H9 (cell line): ENCODE measurements around the gene CHEK1. TPM values are rescaled to one million over a fixed set of nuclear protein-coding genes. Genes with fewer than 3 reads are reported as not detected.

ENCODE experiments used
- DNase-seq: peaks from one replicate; pipeline ENCODE4 v3.0.0-alpha.2; 2017
- H2AFZ ChIP-seq: one replicate; pipeline ENCODE4 v1.6.1; 2013; ENCODE audit warnings: mild to moderate bottlenecking, low read length, control low read depth, moderate library complexity
- H2AK5ac ChIP-seq: 2 replicates; pipeline ENCODE4 v1.6.1; 2013; ENCODE audit warnings: low read length, control low read depth, mixed read lengths; ENCODE audit not compliant: insufficient read length
- H2BK120ac ChIP-seq: one replicate; pipeline ENCODE4 v1.6.1; 2013; ENCODE audit warnings: low read depth, mild to moderate bottlenecking, low read length, control low read depth, inconsistent platforms; ENCODE audit not compliant: poor library complexity, severe bottlenecking
- H2BK12ac ChIP-seq: 2 replicates; pipeline ENCODE4 v1.6.1; 2013; ENCODE audit warnings: low read length, control low read depth, mixed read lengths, low read depth; ENCODE audit not compliant: insufficient read length
- H2BK15ac ChIP-seq: 2 replicates; pipeline ENCODE4 v1.6.1; 2013; ENCODE audit warnings: low read depth, low read length, control low read depth
- H2BK20ac ChIP-seq: one replicate; pipeline ENCODE4 v1.6.1; 2013; ENCODE audit warnings: low read depth, mild to moderate bottlenecking, low read length, control low read depth, inconsistent platforms; ENCODE audit not compliant: poor library complexity, severe bottlenecking
- H2BK5ac ChIP-seq: 2 replicates; pipeline ENCODE4 v1.6.1; 2013; ENCODE audit warnings: low read length, control low read depth, mixed read lengths; ENCODE audit not compliant: insufficient read length
- H3K14ac ChIP-seq: 2 replicates; pipeline ENCODE4 v1.6.1; 2013; ENCODE audit warnings: low read length, control low read depth; ENCODE audit not compliant: insufficient read depth
- H3K18ac ChIP-seq: 2 replicates; pipeline ENCODE4 v1.6.1; 2013; ENCODE audit warnings: low read depth, mild to moderate bottlenecking, mixed read lengths, low read length, control low read depth; ENCODE audit not compliant: insufficient read length
- H3K23ac ChIP-seq: 2 replicates; pipeline ENCODE4 v1.6.1; 2013; ENCODE audit warnings: low read length, control low read depth, mixed read lengths, low read depth; ENCODE audit not compliant: insufficient read length
- H3K23me2 ChIP-seq: 2 replicates; pipeline ENCODE4 v1.6.1; 2013; ENCODE audit warnings: low read depth, mild to moderate bottlenecking, mixed read lengths, low read length, control low read depth; ENCODE audit not compliant: insufficient read length, poor library complexity, severe bottlenecking
- H3K27ac ChIP-seq: 2 replicates; pipeline ENCODE4 v1.5.1; 2013; ENCODE audit warnings: low read length, control low read depth, mixed read lengths, low read depth; ENCODE audit not compliant: insufficient read length
- H3K27me3 ChIP-seq: 2 replicates; pipeline ENCODE4 v1.6.1; 2013; ENCODE audit warnings: low read length, control low read depth, inconsistent platforms; ENCODE audit not compliant: insufficient read depth
- H3K4ac ChIP-seq: 2 replicates; pipeline ENCODE4 v1.6.1; 2013; ENCODE audit warnings: low read depth, mild to moderate bottlenecking, control low read depth, inconsistent platforms, low read length, moderate library complexity
- H3K4me1 ChIP-seq: 2 replicates; pipeline ENCODE4 v1.6.1; 2013; ENCODE audit warnings: low read length, control low read depth, inconsistent platforms; ENCODE audit not compliant: insufficient read depth
- H3K4me2 ChIP-seq: 2 replicates; pipeline ENCODE4 v1.6.1; 2013; ENCODE audit warnings: low read length, control low read depth, mixed read lengths; ENCODE audit not compliant: insufficient read length, insufficient read depth
- H3K56ac ChIP-seq: 2 replicates; pipeline ENCODE4 v1.6.1; 2013; ENCODE audit warnings: low read depth, mild to moderate bottlenecking, mixed read lengths, low read length, control low read depth; ENCODE audit not compliant: insufficient read length
- H3K79me1 ChIP-seq: 2 replicates; pipeline ENCODE4 v1.6.1; 2013; ENCODE audit warnings: low read depth, mild to moderate bottlenecking, moderate library complexity, low read length, control low read depth, inconsistent platforms; ENCODE audit not compliant: insufficient read depth, poor library complexity, severe bottlenecking
- H3K79me2 ChIP-seq: 2 replicates; pipeline ENCODE4 v1.6.1; 2013; ENCODE audit warnings: low read length, control low read depth, inconsistent platforms; ENCODE audit not compliant: insufficient read depth
- H3K9ac ChIP-seq: 2 replicates; pipeline ENCODE4 v1.6.1; 2013; ENCODE audit warnings: low read length, control low read depth, mixed read lengths; ENCODE audit not compliant: insufficient read length; ENCODE audit errors: extremely low read depth
- H3K9me3 ChIP-seq: one replicate; pipeline ENCODE4 v1.6.1; 2013; ENCODE audit warnings: low read depth, low read length, inconsistent platforms; ENCODE audit not compliant: control insufficient read depth
- H3T11ph ChIP-seq: one replicate; pipeline ENCODE4 v1.6.1; 2013; ENCODE audit warnings: mild to moderate bottlenecking, low read length, control low read depth, inconsistent platforms
- H4K20me1 ChIP-seq: one replicate; pipeline ENCODE4 v1.6.1; 2013; ENCODE audit not compliant: control insufficient read depth, insufficient read length, insufficient read depth
- H4K5ac ChIP-seq: 2 replicates; pipeline ENCODE4 v1.6.1; 2013; ENCODE audit warnings: low read depth, mild to moderate bottlenecking, mixed read lengths, low read length, control low read depth; ENCODE audit not compliant: insufficient read length
- H4K8ac ChIP-seq: replicated peaks from 2 replicates; pipeline ENCODE4 v1.6.1; 2013; ENCODE audit warnings: low read length, control low read depth, mixed read lengths, low read depth; ENCODE audit not compliant: insufficient read length
- H4K91ac ChIP-seq: 2 replicates; pipeline ENCODE4 v1.6.1; 2013; ENCODE audit warnings: low read depth, mild to moderate bottlenecking, moderate library complexity, mixed read lengths, low read length, control low read depth; ENCODE audit not compliant: insufficient read length
- H3K27ac Mint-ChIP-seq, 3 experiments: 2 replicates in 2 of 3; 3 replicates in 1 of 3; pipeline ENCODE4 v1.8.0; 2020 to 2021; ENCODE audit warnings: mixed read lengths in 3 of 3, mild to moderate bottlenecking in 1 of 3, moderate library complexity in 1 of 3
- H3K27me3 Mint-ChIP-seq: 2 replicates; pipeline ENCODE4 v1.8.0; 2021; ENCODE audit warnings: low read depth, mild to moderate bottlenecking, moderate library complexity, mixed read lengths
- H3K36me3 Mint-ChIP-seq, 3 experiments: 2 replicates in 2 of 3; 3 replicates in 1 of 3; pipeline ENCODE4 v1.8.0; 2020 to 2021; ENCODE audit warnings: low read depth in 3 of 3, mixed read lengths in 3 of 3; ENCODE audit not compliant: insufficient read depth in 1 of 3
- H3K4me1 Mint-ChIP-seq, 2 experiments: 2 replicates each; pipeline ENCODE4 v1.8.0; 2020; ENCODE audit warnings: mixed read lengths in 2 of 2
- H3K4me3 Mint-ChIP-seq, 2 experiments: 2 replicates in 1 of 2; 3 replicates in 1 of 2; pipeline ENCODE4 v1.8.0; 2020 to 2021; ENCODE audit warnings: mild to moderate bottlenecking in 2 of 2, mixed read lengths in 2 of 2, moderate library complexity in 1 of 2
- H3K9me3 Mint-ChIP-seq, 2 experiments: 2 replicates in 1 of 2; 3 replicates in 1 of 2; pipeline ENCODE4 v1.8.0; 2020; ENCODE audit warnings: mild to moderate bottlenecking in 2 of 2, mixed read lengths in 2 of 2, moderate library complexity in 1 of 2
- CTCF ChIP-seq: fragments of 200-600 bp; sonication (generic); conservative IDR thresholded peaks from 3 replicates; pipeline ENCODE4 v1.8.0; 2021; ENCODE audit warnings: antibody characterized with exemption, mild to moderate bottlenecking
- WGBS: extraction: QIAGEN DNeasy Blood & Tissue Kit; methylation state at CpG from one replicate; pipeline ENCODE4 v1.1.7; 2013; ENCODE audit warnings: missing lambda C conversion rate, low lambda C conversion rate, mixed read lengths; ENCODE audit not compliant: insufficient read length; ENCODE audit errors: extremely low coverage; 5-methylcytosine and 5-hydroxymethylcytosine counted together
- total RNA-seq: library from RNA; stranded (reverse); gene quantifications from 2 replicates; pipeline ENCODE4 v1.2.1, GENCODE V29; 2021

The CHEK1 gene
- total RNA-seq, 1 experiment from 2014 or later, result 126 TPM

GRCh38 chr11:125592305-125593113 is 32.5 kb upstream of the CHEK1 start, which contains the start of gene STT3A:
TSS of gene STT3A (plus strand) at chr11:125592852. CDS start at chr11:125595916, 3,064 bp downstream.
- no peak within 1 kb of the TSS for H3K4ac ChIP-seq
- H3K9me3 Mint-ChIP-seq, result no peaks in the 10 kb centered on the region; a peak in 1 of 5 replicates

More at GRCh38 chr11:125592305-125593113, 32.5 kb upstream of the CHEK1 start, which contains the start of gene STT3A:
- H4K5ac ChIP-seq, result peak within 1 kb of the TSS; percentile 69
- no peaks in the 10 kb centered on the region for H3K9me3 ChIP-seq
- H3K79me1 ChIP-seq, result no peaks in the 10 kb centered on the region
- no peak within 1 kb of the TSS for H2BK5ac ChIP-seq
- no peak within 1 kb of the TSS for H2BK120ac ChIP-seq
- H3K23me2 ChIP-seq, result peaks cover 4% of the 10 kb centered on the region
- H4K91ac ChIP-seq, result no peak within 1 kb of the TSS
- no peak within 1 kb of the TSS for H2AK5ac ChIP-seq
- no peaks in the 10 kb centered on the region for H3K4me1 ChIP-seq
- peak within 1 kb of the TSS; percentile 99 to 100 for H3K4me3 Mint-ChIP-seq
- H4K8ac ChIP-seq, result no peak within 1 kb of the TSS
- peaks cover 6 to 21% (median 16%) of the 10 kb centered on the region in 3 experiments for H3K36me3 Mint-ChIP-seq
- H2AFZ ChIP-seq, result no peak within 1 kb of the TSS
- peak within 1 kb of the TSS; percentile 86 to 98 (median 96) for H3K27ac Mint-ChIP-seq
- no peak within 1 kb of the TSS for H2BK12ac ChIP-seq
- peaks cover 15% of the 10 kb centered on the region; the same call in 1 of the 2 replicates for H3K79me2 ChIP-seq
- peak within 1 kb of the TSS; percentile 28 for H3K27ac ChIP-seq
- no peaks in the 10 kb centered on the region for H3K27me3 Mint-ChIP-seq
- H2BK20ac ChIP-seq, result no peak within 1 kb of the TSS
- no peaks in the 10 kb centered on the region for H4K20me1 ChIP-seq
- H3K14ac ChIP-seq, result peak within 1 kb of the TSS; percentile 80
- WGBS, result no CpG with 5 or more reads among the region's 55 CpGs
- H2BK15ac ChIP-seq, result no peak within 1 kb of the TSS
- peak within 1 kb of the TSS; percentile 81 for H3K18ac ChIP-seq
- H3K56ac ChIP-seq, result no peak within 1 kb of the TSS
- peaks cover 12 to 21% of the 10 kb centered on the region in 2 experiments for H3K4me1 Mint-ChIP-seq
- peak within 1 kb of the TSS; percentile 90 for H3K9ac ChIP-seq
- H3K4me2 ChIP-seq, result peak within 1 kb of the TSS; percentile 84
- TF ChIP-seq CTCF, result no peak
- peak; percentile 100 for DNase-seq
- no peaks in the 10 kb centered on the region for H3K27me3 ChIP-seq
- no peak within 1 kb of the TSS for H3K23ac ChIP-seq
- H3T11ph ChIP-seq, result no peak within 1 kb of the TSS
